Osteoblast (primary cell): ENCODE results near the gene IQSEC2. TPM values are rescaled to one million over a fixed set of nuclear protein-coding genes. Genes with fewer than 3 reads are reported as not detected.

Source experiments
- DNase-seq: peaks from one replicate; pipeline ENCODE4 v3.0.0; 2011; ENCODE audit warnings: low spot score, mixed read lengths; ENCODE audit not compliant: insufficient read length; ENCODE audit errors: missing footprints
- H2AFZ ChIP-seq: 2 replicates; pipeline ENCODE4 v1.6.0; 2011; ENCODE audit warnings: mild to moderate bottlenecking, low read length
- H3K27ac ChIP-seq: 2 replicates; pipeline ENCODE4 v1.5.1; 2011; ENCODE audit warnings: mild to moderate bottlenecking, low read depth, low read length, moderate library complexity
- H3K27me3 ChIP-seq: 2 replicates; pipeline ENCODE4 v1.6.0; 2012; ENCODE audit warnings: mild to moderate bottlenecking, control low read depth, inconsistent platforms, low read length, moderate library complexity; ENCODE audit not compliant: insufficient read depth
- H3K36me3 ChIP-seq: 2 replicates; pipeline ENCODE4 v1.5.1; 2011; ENCODE audit warnings: mild to moderate bottlenecking, low read length, control low read depth, moderate library complexity; ENCODE audit not compliant: insufficient read depth
- H3K4me1 ChIP-seq: 2 replicates; pipeline ENCODE4 v1.5.1; 2011; ENCODE audit warnings: mild to moderate bottlenecking, low read length, control low read depth, moderate library complexity; ENCODE audit not compliant: insufficient read depth
- H3K4me2 ChIP-seq: 2 replicates; pipeline ENCODE4 v1.6.0; 2011; ENCODE audit warnings: mild to moderate bottlenecking, low read length; ENCODE audit not compliant: insufficient read depth
- H3K4me3 ChIP-seq: fragments of 200-600 bp; sonication (generic); 3 replicates; pipeline ENCODE4 v1.5.1; 2012; ENCODE audit warnings: mild to moderate bottlenecking, low read length, inconsistent platforms; ENCODE audit not compliant: insufficient read depth
- H3K79me2 ChIP-seq: 2 replicates; pipeline ENCODE4 v1.6.0; 2012; ENCODE audit warnings: mild to moderate bottlenecking, low read length, control low read depth, inconsistent platforms; ENCODE audit not compliant: insufficient read depth
- H3K9me3 ChIP-seq: 2 replicates; pipeline ENCODE4 v1.5.1; 2011; ENCODE audit warnings: low read depth, low read length, control low read depth
- H4K20me1 ChIP-seq: 2 replicates; pipeline ENCODE4 v1.6.0; 2012; ENCODE audit warnings: mild to moderate bottlenecking, low read length, control low read depth; ENCODE audit not compliant: insufficient read depth
- CTCF ChIP-seq: IDR thresholded peaks from 2 replicates; pipeline ENCODE4 v1.5.1; 2011; ENCODE audit warnings: mild to moderate bottlenecking, low read depth, low read length, moderate library complexity; ENCODE audit errors: extremely low read depth
- total RNA-seq: library from RNA; depleted of rRNA; stranded (reverse); fragments of >200 nt; gene quantifications from 2 replicates; pipeline ENCODE4 v1.2.3, GENCODE V29; 2012

Gene IQSEC2
- total RNA-seq, 1 donor, result 10.1 TPM

- DNase-seq, result no peak
- H2AFZ ChIP-seq, result no peak overlapping the region
- no peak for TF ChIP-seq CTCF
These were observed 54.1 kb downstream of the IQSEC2 start for GRCh38 chrX:53227224-53227765.

GRCh38 chrX:53224860-53225797 is 56.3 kb downstream of the IQSEC2 start, which contains the start of gene KDM5C:
KDM5C (minus strand) TSS chrX:53225207; CDS start chrX:53224889, 318 bp downstream.
- Histone ChIP-seq H3K79me2 (peaks cover 50% of the 10 kb centered on the region), H3K27me3 (peaks cover 6% of the 10 kb centered on the region), H2AFZ (peak within 1 kb of the TSS; percentile 94), H4K20me1 (peaks cover 40% of the 10 kb centered on the region), H3K27ac (peak within 1 kb of the TSS; percentile 95), H3K4me1 (peaks cover 25% of the 10 kb centered on the region), H3K4me2 (peak within 1 kb of the TSS; percentile 89), H3K36me3 (peaks cover 14% of the 10 kb centered on the region), H3K4me3 (peak within 1 kb of the TSS; percentile 98), H3K9me3 (no peaks in the 10 kb centered on the region)
- peak; percentile 97 for DNase-seq
- no peak for TF ChIP-seq CTCF

More at GRCh38 chrX:53227224-53227765, 54.1 kb downstream of the IQSEC2 start:
- Histone ChIP-seq H3K4me1 (peaks cover 19% of the 10 kb centered on the region), H3K27me3 (peaks cover 15% of the 10 kb centered on the region), H3K27ac (no peak overlapping the region), H3K79me2 (peaks cover 28% of the 10 kb centered on the region), H3K9me3 (no peaks in the 10 kb centered on the region), H4K20me1 (peaks cover 19% of the 10 kb centered on the region), H3K4me2 (no peak overlapping the region), H3K4me3 (no peak overlapping the region), H3K36me3 (peaks cover 4% of the 10 kb centered on the region)

- H3K27ac ChIP-seq, result peak overlapping the region; percentile 95
- H3K27me3 ChIP-seq, result peaks cover 6% of the 10 kb centered on the region
- peak overlapping the region; percentile 89 for H3K4me2 ChIP-seq
- no peak for TF ChIP-seq CTCF
- H3K4me1 ChIP-seq, result peaks cover 25% of the 10 kb centered on the region
- H2AFZ ChIP-seq, result peak overlapping the region; percentile 94
- peaks cover 59% of the 10 kb centered on the region for H3K79me2 ChIP-seq
- peak; percentile 90 for DNase-seq
- peaks cover 48% of the 10 kb centered on the region for H4K20me1 ChIP-seq
- peak overlapping the region; percentile 98 for H3K4me3 ChIP-seq
- peaks cover 24% of the 10 kb centered on the region for H3K36me3 ChIP-seq
- H3K9me3 ChIP-seq, result no peaks in the 10 kb centered on the region
These were observed 57.2 kb downstream of the IQSEC2 start for GRCh38 chrX:53223955-53224859.
